Right lobe of liver (tissue), 6 donors: ENCODE data around the gene MYO1F. TPM values are rescaled to one million over a fixed set of nuclear protein-coding genes. Genes with fewer than 3 reads are reported as not detected.

Source experiments
- ATAC-seq, 4 donors: fragments of 200-7000 bp; cut with Tn5 transposase; one replicate each; pipeline ENCODE4 v1.9.1; 2020; ENCODE audit warnings: mild to moderate bottlenecking in 4 of 4, moderate library complexity in 4 of 4
- DNase-seq, 3 donors: peaks; one replicate each; pipeline ENCODE4 v3.0.0-alpha.2; 2020
- H3K27ac ChIP-seq, 3 donors: fragments of 200-600 bp; one replicate each; pipeline ENCODE4 v1.8.0; 2022
- H3K27me3 ChIP-seq, 2 donors: fragments of 200-600 bp; one replicate each; pipeline ENCODE4 v1.8.0; 2022
- H3K36me3 ChIP-seq, 4 donors: fragments of 200-600 bp; sonication (generic) in 1 of 4; one replicate each; pipeline versions ENCODE4 v1.5.1 to v1.8.0; 2017 to 2022; ENCODE audit warnings: control low read depth in 1 of 4
- H3K4me1 ChIP-seq, 4 donors: fragments of 200-600 bp; sonication (generic) in 1 of 4; one replicate each; pipeline versions ENCODE4 v1.5.1 to v1.8.0; 2017 to 2022; ENCODE audit warnings: control low read depth in 1 of 4
- H3K4me3 ChIP-seq, 3 donors: fragments of 200-600 bp; one replicate each; pipeline ENCODE4 v1.8.0; 2022
- H3K9me3 ChIP-seq, 4 donors: fragments of 200-600 bp; sonication (generic) in 1 of 4; one replicate each; pipeline versions ENCODE4 v1.5.1 to v1.8.0; 2017 to 2022; ENCODE audit warnings: control low read depth in 1 of 4
- POLR2A ChIP-seq: fragments of 450-650 bp; IDR thresholded peaks from one replicate; pipeline ENCODE4 v1.6.1; 2017; ENCODE audit warnings: antibody characterized with exemption, mild to moderate bottlenecking
- WGBS: methylation state at CpG from one replicate; pipeline ENCODE4 v1.1.6; 2018; ENCODE audit warnings: low coverage, low lambda C conversion rate; ENCODE audit not compliant: insufficient coverage; ENCODE audit errors: missing lambda C conversion rate; 5-methylcytosine and 5-hydroxymethylcytosine counted together
- intact Hi-C, 2 donors: fragments of 100-400 bp; cut with DNase I; formaldehyde crosslinking; loops; one replicate each; pipeline versions ENCODE4 v1.11.2 to v1.14.1; 2022
- total RNA-seq, 6 experiments: library from RNA; depleted of rRNA in 2 of 6; stranded (reverse); fragments of >200 nt in 2 of 6; fragmentation: NEBNext Ultra II Directional in 3 of 6; extraction: Animal tissue kit (Norgen Biotek cat#: 25700) in 3 of 6; gene quantifications; one replicate each; pipeline versions ENCODE4 v1.1.0 to v1.2.4, GENCODE V29; 2016 to 2023
- TF ChIP-seq, protein P1 (sequence below), 4 donors: fragments of 200-600 bp in 3 of 4; fragments of 450-650 bp in 1 of 4; IDR thresholded peaks; one replicate each; pipeline versions ENCODE4 v1.5.1 to v1.8.0; 2016 to 2022; ENCODE audit warnings: antibody characterized with exemption in 4 of 4, mild to moderate bottlenecking in 2 of 4
- donor health status: DM: no; HTN: yes; CAD: no.
- donor health status: DM: no; HTN: no; CAD: no.
- donor health status: DM: no; HTN: no; CAD: no.
- donor health status: DM: no; HTN: yes; CAD: no.
- donor health status: DM: no; HTN: yes; CAD: no.

Gene MYO1F
- total RNA-seq, 6 experiments from 2014 or later, result 7.9 to 21.5 (median 10.2) TPM

GRCh38 chr19:8605514-8605913 is 28.3 kb upstream of the MYO1F start:
- Histone ChIP-seq H3K36me3 (no peaks in the 10 kb centered on the region), H3K4me1 (peaks cover 0 to 15% (median 0%) of the 10 kb centered on the region in 4 donors), H3K27me3 (no peaks in the 10 kb centered on the region), H3K27ac (no peak overlapping the region), H3K9me3 (no peaks in the 10 kb centered on the region), H3K4me3 (no peak overlapping the region)
- ATAC-seq (no peak), DNase-seq (no peak)
- WGBS, result 88% methylated on average over 6 of the region's 17 CpGs
- intact Hi-C loops, result no loop called here
- TF ChIP-seq, protein P1, sequence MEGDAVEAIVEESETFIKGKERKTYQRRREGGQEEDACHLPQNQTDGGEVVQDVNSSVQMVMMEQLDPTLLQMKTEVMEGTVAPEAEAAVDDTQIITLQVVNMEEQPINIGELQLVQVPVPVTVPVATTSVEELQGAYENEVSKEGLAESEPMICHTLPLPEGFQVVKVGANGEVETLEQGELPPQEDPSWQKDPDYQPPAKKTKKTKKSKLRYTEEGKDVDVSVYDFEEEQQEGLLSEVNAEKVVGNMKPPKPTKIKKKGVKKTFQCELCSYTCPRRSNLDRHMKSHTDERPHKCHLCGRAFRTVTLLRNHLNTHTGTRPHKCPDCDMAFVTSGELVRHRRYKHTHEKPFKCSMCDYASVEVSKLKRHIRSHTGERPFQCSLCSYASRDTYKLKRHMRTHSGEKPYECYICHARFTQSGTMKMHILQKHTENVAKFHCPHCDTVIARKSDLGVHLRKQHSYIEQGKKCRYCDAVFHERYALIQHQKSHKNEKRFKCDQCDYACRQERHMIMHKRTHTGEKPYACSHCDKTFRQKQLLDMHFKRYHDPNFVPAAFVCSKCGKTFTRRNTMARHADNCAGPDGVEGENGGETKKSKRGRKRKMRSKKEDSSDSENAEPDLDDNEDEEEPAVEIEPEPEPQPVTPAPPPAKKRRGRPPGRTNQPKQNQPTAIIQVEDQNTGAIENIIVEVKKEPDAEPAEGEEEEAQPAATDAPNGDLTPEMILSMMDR (IDR thresholded peaks at IDR 0.05), result no peak
- TF ChIP-seq POLR2A, result no peak

DNA sequence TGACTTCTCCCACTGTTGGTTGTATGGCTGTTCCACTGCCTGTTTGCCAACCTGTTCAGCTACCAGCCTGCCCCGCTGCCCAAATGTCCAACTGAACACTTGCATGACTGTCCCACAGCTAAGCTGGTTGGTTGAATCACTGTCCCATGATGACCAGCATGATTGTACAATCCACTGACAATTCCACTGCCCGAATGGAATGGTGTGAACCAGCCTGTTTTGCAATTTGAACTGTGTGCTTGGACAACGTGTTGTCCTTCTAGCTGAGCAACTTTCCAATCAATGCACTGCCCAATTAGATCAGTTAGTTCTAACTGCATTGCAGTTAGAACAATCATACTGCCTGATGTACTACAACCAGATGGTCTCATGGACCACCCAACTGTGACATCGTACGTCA is 24.6 kb upstream of the MYO1F start:
- 33% methylated on average over 1 of the region's 5 CpGs for WGBS
- peak; percentile 36 for TF ChIP-seq POLR2A
- TF ChIP-seq, protein P1 (IDR thresholded peaks at IDR 0.05), result no peak
- no peaks in the 10 kb centered on the region for H3K27me3 ChIP-seq
- H3K4me1 ChIP-seq, result peaks cover 0 to 10% (median 0%) of the 10 kb centered on the region in 4 donors
- peak in 1 of 3 donors; percentile 71 for DNase-seq
- ATAC-seq, result peak; percentile 75 to 92 (median 85)
- no peaks in the 10 kb centered on the region for H3K36me3 ChIP-seq
- H3K9me3 ChIP-seq, result no peaks in the 10 kb centered on the region
- peak overlapping the region in 2 of 3 donors; percentile 30 to 38 for H3K27ac ChIP-seq
- H3K4me3 ChIP-seq, result no peak overlapping the region
- intact Hi-C loops, result no loop called here

GRCh38 chr19:8600816-8601215 is 23.6 kb upstream of the MYO1F start:
- no peaks in the 10 kb centered on the region for H3K9me3 ChIP-seq
- TF ChIP-seq POLR2A, result no peak
- TF ChIP-seq, protein P1 (IDR thresholded peaks at IDR 0.05), result no peak
- H3K36me3 ChIP-seq, result no peaks in the 10 kb centered on the region
- DNase-seq, result no peak
- WGBS, result 100% methylated on average over 1 of the region's 16 CpGs
- peaks cover 0 to 10% (median 0%) of the 10 kb centered on the region in 4 donors for H3K4me1 ChIP-seq
- intact Hi-C loops, result no loop called here
- no peaks in the 10 kb centered on the region for H3K27me3 ChIP-seq
- ATAC-seq, result no peak
- H3K4me3 ChIP-seq, result no peak overlapping the region
- no peak overlapping the region for H3K27ac ChIP-seq

DNA sequence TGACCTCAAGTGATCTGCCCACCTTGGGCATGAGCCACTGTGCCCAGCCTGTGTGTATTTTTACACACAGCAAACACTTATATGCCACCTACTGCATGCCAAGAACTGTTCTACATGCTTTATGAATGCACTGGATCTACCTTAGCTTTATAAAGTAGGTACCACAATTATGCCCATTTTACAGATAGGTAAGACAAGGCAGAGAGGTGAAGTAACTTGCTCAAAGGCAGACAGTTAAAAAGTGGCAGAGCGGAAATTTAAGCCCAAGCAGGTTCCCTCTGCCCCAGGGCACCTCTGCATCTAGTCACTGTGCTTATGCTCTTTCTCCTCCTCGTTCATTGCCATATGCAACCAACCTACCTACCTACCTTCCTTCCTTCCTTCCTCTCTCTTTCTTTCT is 22.8 kb upstream of the MYO1F start:
- H3K9me3 ChIP-seq, result no peaks in the 10 kb centered on the region
- ATAC-seq (no peak), DNase-seq (no peak)
- H3K4me3 ChIP-seq, result no peak overlapping the region
- peaks cover 0 to 10% (median 0%) of the 10 kb centered on the region in 4 donors for H3K4me1 ChIP-seq
- TF ChIP-seq, protein P1 (IDR thresholded peaks at IDR 0.05), result no peak
- TF ChIP-seq POLR2A, result no peak
- H3K36me3 ChIP-seq, result no peaks in the 10 kb centered on the region
- no peaks in the 10 kb centered on the region for H3K27me3 ChIP-seq
- whole genome bisulfite sequencing, result 100% methylated on average over 2 of the region's 2 CpGs
- H3K27ac ChIP-seq, result no peak overlapping the region
- intact Hi-C loops, result no loop called here

GRCh38 chr19:8596168-8596567 is 18.9 kb upstream of the MYO1F start:
- WGBS, result no CpG with 5 or more reads among the region's 23 CpGs
- DNase-seq, result no peak
- H3K36me3 ChIP-seq, result no peaks in the 10 kb centered on the region

More at GRCh38 chr19:8596168-8596567, 18.9 kb upstream of the MYO1F start:
- intact Hi-C loops, result no loop called here
- H3K27me3 ChIP-seq, result no peaks in the 10 kb centered on the region
- H3K4me3 ChIP-seq, result no peak overlapping the region
- no peak overlapping the region for H3K27ac ChIP-seq
- ATAC-seq, result no peak
- H3K9me3 ChIP-seq, result no peaks in the 10 kb centered on the region
- no peak for TF ChIP-seq POLR2A
- TF ChIP-seq, protein P1 (IDR thresholded peaks at IDR 0.05), result no peak
- peaks cover 0 to 5% (median 0%) of the 10 kb centered on the region in 4 donors for H3K4me1 ChIP-seq
